SU-DHL-6 (cell line): ENCODE results near the gene SETD4.

Source experiments
- CTCF ChIP-seq: fragments of 200-600 bp; sonication (generic); IDR thresholded peaks from one replicate; pipeline ENCODE4 v1.5.1; 2017; ENCODE audit warnings: antibody characterized with exemption, mild to moderate bottlenecking, low read length, moderate library complexity; ENCODE audit not compliant: insufficient read depth, poor library complexity, severe bottlenecking
- EZH2phosphoT487 ChIP-seq: fragments of 200-600 bp; sonication (generic), shearing (Covaris generic); conservative IDR thresholded peaks from 2 replicates; pipeline ENCODE4 v1.6.1; 2018; ENCODE audit warnings: mild to moderate bottlenecking, antibody characterized with exemption, low read length, moderate library complexity, mixed read lengths

GRCh38 chr21:36032647-36033406, 27.5 kb downstream of the SETD4 start:
- TF ChIP-seq CTCF (no peak), EZH2phosphoT487 (no peak)
